Activated T-cell treated with anti-CD3 and anti-CD28 coated beads, Interleukin-2, amount 50 U/mL, for 4 hours (primary cell): ENCODE measurements around the gene PCDH12. TPM values are rescaled to one million over a fixed set of nuclear protein-coding genes. Genes with fewer than 3 reads are reported as not detected.

ENCODE experiments used
- ATAC-seq, 2 donors: fragments of 200-7000 bp; cut with Tn5 transposase; one replicate each; pipeline ENCODE4 v1.10.0; 2021
- DNase-seq: peaks from one replicate; pipeline ENCODE4 v3.0.0-alpha.2; 2020
- H3K27me3 Mint-ChIP-seq: one replicate; pipeline ENCODE4 v1.8.0; 2021; ENCODE audit warnings: low read depth, mixed read lengths
- H3K36me3 Mint-ChIP-seq: one replicate; pipeline ENCODE4 v1.8.0; 2022; ENCODE audit warnings: mixed read lengths; ENCODE audit not compliant: insufficient read depth
- H3K4me1 Mint-ChIP-seq: one replicate; pipeline ENCODE4 v1.8.0; 2021; ENCODE audit warnings: low read depth, mixed read lengths
- H3K4me3 Mint-ChIP-seq: one replicate; pipeline ENCODE4 v1.8.0; 2021; ENCODE audit warnings: mild to moderate bottlenecking, moderate library complexity, mixed read lengths
- H3K9me3 Mint-ChIP-seq: one replicate; pipeline ENCODE4 v1.8.0; 2021; ENCODE audit warnings: mixed read lengths
- total RNA-seq, 3 donors: library from RNA; stranded (reverse); gene quantifications; one replicate each; pipeline ENCODE4 v1.2.1, GENCODE V29; 2021

PCDH12 gene
- total RNA-seq, 3 donors from 2014 or later: 0.13 to 0.65 (median 0.24) TPM

DNA sequence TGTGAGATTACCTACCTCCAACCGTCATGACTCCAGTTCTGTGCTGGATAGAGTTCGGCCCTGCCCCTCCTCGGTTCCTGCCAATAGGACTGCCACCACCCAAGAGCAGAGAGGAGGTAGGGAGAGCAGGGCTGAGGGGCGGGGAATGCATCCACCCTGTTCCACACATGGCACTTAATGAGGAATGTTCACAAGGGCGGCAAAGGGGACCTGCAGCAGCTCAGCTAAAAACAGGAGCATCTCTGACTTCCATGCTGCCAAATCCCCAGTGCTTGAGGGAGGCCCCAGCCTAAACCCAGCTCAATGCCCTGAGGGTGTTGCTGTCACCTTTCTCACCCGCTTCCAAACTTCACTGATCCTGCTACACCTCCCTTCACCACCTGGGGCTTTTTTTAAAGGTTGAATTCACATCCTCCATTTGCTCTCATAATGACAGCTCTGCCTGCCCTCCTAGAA lies 42.1 kb downstream of the PCDH12 start:
- ATAC-seq (no peak), DNase-seq (no peak)
- Mint-ChIP-seq H3K9me3 (no peaks in the 10 kb centered on the region), H3K4me1 (peaks cover 11% of the 10 kb centered on the region), H3K27me3 (peaks cover 40% of the 10 kb centered on the region), H3K36me3 (no peaks in the 10 kb centered on the region), H3K4me3 (no peak overlapping the region)

DNA sequence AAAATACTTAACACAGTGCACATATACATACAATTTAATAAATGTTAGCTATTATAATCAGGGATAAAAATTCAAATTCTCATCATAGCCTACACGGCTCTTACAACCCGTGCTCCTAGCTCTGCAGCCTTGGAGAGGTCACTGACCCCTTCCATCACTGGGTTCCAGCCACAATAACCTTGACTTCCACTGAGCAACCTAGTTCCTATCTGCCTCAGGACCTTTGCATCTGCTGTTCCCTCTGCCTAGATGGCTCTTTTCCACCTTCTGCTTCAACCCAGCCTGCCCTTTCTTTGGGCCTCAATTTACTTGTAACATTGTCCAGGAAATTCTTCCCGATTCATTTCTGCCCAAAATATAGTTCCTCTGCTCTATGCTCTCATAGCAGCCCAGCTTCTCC lies 43.2 kb downstream of the PCDH12 start:
- H3K36me3 Mint-ChIP-seq: no peaks in the 10 kb centered on the region
- peaks cover 40% of the 10 kb centered on the region for H3K27me3 Mint-ChIP-seq
- peaks cover 11% of the 10 kb centered on the region for H3K4me1 Mint-ChIP-seq
- H3K9me3 Mint-ChIP-seq: no peaks in the 10 kb centered on the region
- H3K4me3 Mint-ChIP-seq: peak overlapping the region; percentile 27
- ATAC-seq (no peak), DNase-seq (no peak)

DNA sequence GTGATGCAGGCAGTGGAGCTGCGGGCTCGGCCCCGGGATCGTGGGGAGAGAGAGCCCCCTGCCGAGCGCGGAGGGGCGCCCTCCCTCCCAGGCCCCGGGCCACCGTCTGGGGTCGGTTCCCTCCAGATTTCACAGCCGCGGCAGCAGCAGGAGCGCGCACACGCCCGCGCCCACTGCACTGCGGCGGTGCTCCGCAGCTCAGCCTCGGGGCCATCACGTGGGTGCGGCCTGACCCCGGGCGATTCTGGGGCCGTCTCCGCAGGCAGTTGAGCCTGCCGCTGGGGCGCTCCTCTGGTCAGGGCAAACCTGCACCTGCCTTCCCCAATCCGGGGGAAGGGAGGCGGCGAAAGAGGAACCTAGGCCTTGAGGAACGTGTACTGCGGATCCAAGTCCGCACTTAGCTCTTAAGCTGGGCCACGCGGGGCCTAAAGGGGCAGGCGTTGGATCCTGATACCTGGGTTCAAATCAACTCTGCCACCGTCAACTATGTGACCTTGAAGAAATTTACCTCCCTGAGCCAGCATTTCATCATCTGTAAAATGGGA lies 43.7 kb downstream of the PCDH12 start:
- H3K4me3 Mint-ChIP-seq: no peak overlapping the region
- peak; percentile 76 to 85 for ATAC-seq
- no peaks in the 10 kb centered on the region for H3K36me3 Mint-ChIP-seq
- no peak for DNase-seq
- peaks cover 40% of the 10 kb centered on the region for H3K27me3 Mint-ChIP-seq
- H3K9me3 Mint-ChIP-seq: no peaks in the 10 kb centered on the region
- H3K4me1 Mint-ChIP-seq: peaks cover 11% of the 10 kb centered on the region

DNA sequence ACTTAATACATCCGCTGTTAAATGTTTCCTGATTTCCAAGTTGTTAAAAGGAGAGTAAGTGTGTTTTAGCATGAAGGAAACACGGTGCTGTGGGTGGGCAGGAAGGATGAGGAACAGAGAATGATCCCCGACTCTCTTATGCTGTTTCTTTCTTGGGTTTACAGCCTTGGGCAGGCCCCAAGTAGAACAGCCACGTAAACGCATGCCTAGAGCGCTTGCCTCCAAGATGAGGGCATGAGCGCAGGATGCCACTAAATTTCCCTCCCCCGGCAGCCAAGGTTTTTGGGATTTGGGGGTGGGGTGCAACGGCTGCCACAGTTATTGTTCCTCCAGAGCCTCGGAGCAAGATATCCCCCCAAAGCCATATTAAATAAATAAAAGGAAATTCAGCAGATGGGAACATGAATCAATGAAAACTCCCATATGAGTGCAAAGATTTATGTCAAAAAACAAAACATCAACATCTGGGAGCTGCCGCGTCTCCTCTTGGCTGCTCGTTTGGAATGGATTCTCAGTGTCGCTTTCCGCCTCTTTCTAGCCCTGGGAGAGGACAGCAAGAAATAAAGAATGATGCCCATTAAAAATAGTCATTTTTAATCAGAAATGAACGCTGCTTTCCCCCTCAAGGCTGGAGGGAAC lies 44.3 kb downstream of the PCDH12 start:
- Mint-ChIP-seq H3K4me3 (peak overlapping the region; percentile 13), H3K27me3 (peaks cover 40% of the 10 kb centered on the region), H3K9me3 (no peaks in the 10 kb centered on the region), H3K36me3 (no peaks in the 10 kb centered on the region), H3K4me1 (peaks cover 11% of the 10 kb centered on the region)
- DNase-seq (no peak), ATAC-seq (no peak)

DNA sequence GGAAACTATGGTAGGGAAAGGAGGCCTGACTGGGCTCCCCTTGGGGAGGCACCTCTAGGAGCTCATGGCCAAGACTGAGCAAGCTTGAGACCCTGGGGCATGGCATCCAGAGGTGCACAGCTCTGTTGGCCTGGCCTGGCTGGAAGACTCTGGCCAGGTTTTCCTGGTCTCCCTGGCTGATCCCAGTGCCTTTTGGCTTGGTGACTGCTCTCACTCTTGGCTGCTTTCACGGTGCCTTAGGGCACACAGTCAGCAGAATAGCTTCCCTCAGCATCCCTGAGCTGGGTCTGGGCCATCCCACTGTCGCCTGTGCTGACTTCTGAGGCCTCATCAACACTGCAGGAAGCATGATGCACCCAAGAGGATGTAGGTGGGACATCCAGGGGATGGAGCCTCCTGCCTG lies 47.7 kb downstream of the PCDH12 start:
- Mint-ChIP-seq H3K9me3 (no peaks in the 10 kb centered on the region), H3K4me3 (no peak overlapping the region), H3K4me1 (peaks cover 11% of the 10 kb centered on the region), H3K27me3 (peaks cover 28% of the 10 kb centered on the region), H3K36me3 (no peaks in the 10 kb centered on the region)
- no peak for DNase-seq
- no peak for ATAC-seq

DNA sequence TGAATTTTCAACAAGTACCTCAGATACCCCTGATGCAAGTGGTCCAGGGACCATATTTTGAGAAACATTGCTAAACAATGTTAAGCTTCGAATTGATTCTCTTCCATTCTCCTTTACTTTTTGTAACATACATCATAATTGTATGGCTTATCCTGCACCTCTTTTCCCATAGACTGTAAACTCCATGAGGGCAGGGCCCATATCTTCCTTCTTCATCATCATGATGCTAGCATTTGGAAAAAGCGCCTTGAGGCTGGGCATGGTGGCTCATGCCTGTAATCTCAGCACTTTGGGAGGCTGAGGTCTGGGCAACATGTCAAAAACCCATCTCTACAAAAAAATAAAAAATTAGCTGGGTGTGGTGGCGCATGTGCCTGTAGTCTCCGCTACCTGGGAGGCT lies 48.8 kb downstream of the PCDH12 start:
- no peak overlapping the region for H3K4me3 Mint-ChIP-seq
- DNase-seq (no peak), ATAC-seq (no peak)
- no peaks in the 10 kb centered on the region for H3K36me3 Mint-ChIP-seq
- H3K4me1 Mint-ChIP-seq: peaks cover 7% of the 10 kb centered on the region
- H3K9me3 Mint-ChIP-seq: no peaks in the 10 kb centered on the region
- peaks cover 23% of the 10 kb centered on the region for H3K27me3 Mint-ChIP-seq

DNA sequence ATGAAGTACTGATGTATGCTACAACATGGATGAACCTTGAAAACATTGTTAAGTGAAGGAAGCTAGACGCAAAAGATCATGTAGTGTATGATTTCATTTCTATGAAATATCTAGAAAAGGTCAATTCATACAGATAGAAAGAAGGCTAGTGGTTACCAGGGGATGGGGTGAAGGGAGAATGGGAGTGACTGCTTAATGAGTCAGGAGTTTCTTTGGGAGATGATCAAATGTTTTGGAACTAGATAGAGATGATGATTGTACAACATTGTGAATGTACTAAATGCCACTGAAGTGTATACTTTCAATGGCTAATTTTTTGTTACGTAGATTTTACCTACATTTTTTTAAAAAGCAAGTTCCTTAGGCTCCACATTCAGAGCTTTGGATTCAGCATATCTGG lies 49.2 kb downstream of the PCDH12 start:
- no peak for DNase-seq
- ATAC-seq: no peak
- H3K4me1 Mint-ChIP-seq: peaks cover 7% of the 10 kb centered on the region
- peaks cover 21% of the 10 kb centered on the region for H3K27me3 Mint-ChIP-seq
- no peaks in the 10 kb centered on the region for H3K9me3 Mint-ChIP-seq
- H3K36me3 Mint-ChIP-seq: no peaks in the 10 kb centered on the region
- H3K4me3 Mint-ChIP-seq: no peak overlapping the region

DNA sequence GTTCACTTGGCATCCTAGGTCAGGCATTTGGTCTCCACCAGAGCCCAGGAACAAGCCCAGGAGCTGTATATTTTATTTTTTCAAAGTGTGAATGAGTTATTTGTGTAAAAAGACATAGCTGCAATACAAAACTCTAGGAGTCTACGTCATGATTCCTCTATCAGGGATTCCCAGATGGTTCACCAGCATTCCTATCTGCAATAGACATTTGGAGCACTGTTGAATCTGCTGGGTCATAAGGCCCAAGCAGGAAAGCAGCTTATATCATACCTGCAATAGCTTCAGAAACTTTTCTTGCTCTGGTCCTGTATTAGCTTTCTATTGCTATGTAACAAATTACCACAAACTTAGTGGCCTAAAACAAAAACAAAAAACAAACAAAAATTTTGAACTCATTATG lies 51.0 kb downstream of the PCDH12 start:
- Mint-ChIP-seq H3K27me3 (peaks cover 5% of the 10 kb centered on the region), H3K4me3 (no peak overlapping the region), H3K36me3 (no peaks in the 10 kb centered on the region), H3K4me1 (no peaks in the 10 kb centered on the region), H3K9me3 (no peaks in the 10 kb centered on the region)
- no peak for ATAC-seq
- no peak for DNase-seq

DNA sequence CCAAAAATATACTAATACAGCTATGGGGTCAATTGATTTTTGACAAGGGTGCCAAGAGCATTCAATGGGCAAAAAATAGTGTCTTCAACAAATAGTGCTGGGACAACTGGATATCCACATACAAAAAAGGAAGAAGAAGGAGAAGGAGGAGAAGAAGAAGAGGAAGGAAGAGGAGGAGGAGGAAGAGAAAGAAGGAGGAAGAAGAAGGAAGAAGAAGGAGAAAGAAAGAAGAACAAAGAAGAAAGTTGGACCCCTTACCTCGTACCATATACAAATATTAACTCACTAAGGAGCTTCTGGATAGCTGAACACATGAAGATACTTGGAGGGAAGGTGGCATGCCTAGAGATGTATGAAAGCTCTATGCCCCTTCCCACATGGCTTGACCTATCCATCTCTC lies 51.5 kb downstream of the PCDH12 start:
- no peaks in the 10 kb centered on the region for H3K36me3 Mint-ChIP-seq
- no peak for ATAC-seq
- H3K4me3 Mint-ChIP-seq: no peak overlapping the region
- no peaks in the 10 kb centered on the region for H3K9me3 Mint-ChIP-seq
- H3K27me3 Mint-ChIP-seq: peaks cover 6% of the 10 kb centered on the region
- DNase-seq: no peak
- H3K4me1 Mint-ChIP-seq: no peaks in the 10 kb centered on the region

DNA sequence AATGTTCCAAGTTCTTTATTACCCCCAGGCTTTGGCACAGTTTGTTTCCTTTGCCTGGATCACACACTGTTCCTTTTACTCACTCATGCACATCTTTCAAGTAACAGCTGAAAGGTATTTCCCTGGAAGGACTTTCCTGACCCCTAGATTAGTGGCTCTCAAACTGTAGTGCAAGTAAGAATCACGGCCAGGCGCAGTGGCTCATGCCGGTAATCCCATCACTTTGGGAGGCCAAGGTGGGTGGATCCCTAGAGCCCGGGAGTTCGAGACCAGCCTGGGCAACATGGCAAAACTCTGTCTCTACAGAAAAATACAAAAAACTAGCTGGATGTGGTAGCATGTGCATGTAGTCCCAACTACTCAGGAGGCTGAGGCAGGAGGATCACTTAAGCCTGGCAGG lies 53.5 kb downstream of the PCDH12 start:
- DNase-seq (no peak), ATAC-seq (no peak)
- Mint-ChIP-seq H3K4me3 (no peak overlapping the region), H3K27me3 (peaks cover 9% of the 10 kb centered on the region), H3K9me3 (no peaks in the 10 kb centered on the region), H3K36me3 (no peaks in the 10 kb centered on the region), H3K4me1 (no peaks in the 10 kb centered on the region)

DNA sequence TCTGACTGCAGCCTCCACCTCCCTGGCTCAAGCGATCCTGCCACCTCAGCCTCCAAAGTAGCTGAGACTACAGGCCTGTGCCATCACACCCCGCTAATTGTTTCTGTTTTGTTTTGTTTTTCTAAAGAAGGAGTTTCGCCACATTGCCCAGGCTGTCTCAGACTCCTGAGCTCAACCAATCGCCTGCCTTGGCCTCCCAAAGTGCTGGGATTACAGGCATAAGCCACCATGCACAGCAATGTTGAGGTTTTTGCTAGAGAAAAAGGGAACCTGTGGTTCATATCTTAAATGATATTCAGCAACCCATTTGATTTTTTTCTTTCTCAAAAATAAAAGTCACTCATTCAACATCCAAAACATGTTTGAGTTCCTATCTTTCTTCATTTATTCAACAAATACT lies 54.7 kb downstream of the PCDH12 start:
- no peak for DNase-seq
- no peaks in the 10 kb centered on the region for H3K36me3 Mint-ChIP-seq
- H3K9me3 Mint-ChIP-seq: no peaks in the 10 kb centered on the region
- ATAC-seq: no peak
- H3K4me1 Mint-ChIP-seq: no peaks in the 10 kb centered on the region
- no peak overlapping the region for H3K4me3 Mint-ChIP-seq
- peaks cover 9% of the 10 kb centered on the region for H3K27me3 Mint-ChIP-seq

DNA sequence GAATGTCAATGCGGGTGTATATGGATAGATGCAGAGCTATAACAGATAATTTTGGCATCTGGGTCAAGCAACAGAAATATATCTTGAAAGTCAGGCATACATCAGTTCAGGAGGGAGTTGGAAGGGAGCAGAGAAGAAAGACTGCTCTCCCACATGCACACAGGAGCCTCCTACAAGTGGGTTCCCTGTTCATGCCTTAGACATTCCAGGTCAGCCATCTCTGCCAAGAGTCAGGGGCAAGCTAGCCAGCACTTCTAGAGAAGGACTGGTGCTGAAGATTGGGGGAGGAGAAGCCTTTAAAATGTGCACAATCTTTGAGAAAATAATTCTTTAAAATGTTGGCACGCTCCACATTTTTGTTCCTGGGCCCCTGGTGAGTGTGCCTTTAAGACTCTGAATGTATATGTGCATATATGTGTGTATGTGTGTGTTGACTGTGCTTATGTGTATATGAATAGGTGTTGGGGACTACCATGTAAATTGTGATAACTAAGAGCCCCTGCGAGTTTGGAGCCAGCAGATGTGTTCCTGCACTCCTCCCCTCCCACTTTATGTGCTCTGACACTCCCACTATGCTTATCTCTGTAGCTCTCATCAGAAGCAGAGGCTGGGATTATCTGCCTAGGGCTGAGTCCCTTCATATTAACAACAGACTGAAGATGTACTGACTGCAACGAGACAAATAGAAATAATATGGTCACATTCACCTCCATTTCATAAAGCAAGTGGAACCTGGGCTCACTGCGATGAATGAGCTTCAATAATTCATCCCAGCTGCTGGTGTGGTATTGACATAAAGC lies 55.8 kb downstream of the PCDH12 start:
- H3K9me3 Mint-ChIP-seq: no peaks in the 10 kb centered on the region
- DNase-seq: no peak
- no peak overlapping the region for H3K4me3 Mint-ChIP-seq
- peaks cover 9% of the 10 kb centered on the region for H3K27me3 Mint-ChIP-seq
- ATAC-seq: no peak
- H3K4me1 Mint-ChIP-seq: no peaks in the 10 kb centered on the region
- H3K36me3 Mint-ChIP-seq: no peaks in the 10 kb centered on the region

DNA sequence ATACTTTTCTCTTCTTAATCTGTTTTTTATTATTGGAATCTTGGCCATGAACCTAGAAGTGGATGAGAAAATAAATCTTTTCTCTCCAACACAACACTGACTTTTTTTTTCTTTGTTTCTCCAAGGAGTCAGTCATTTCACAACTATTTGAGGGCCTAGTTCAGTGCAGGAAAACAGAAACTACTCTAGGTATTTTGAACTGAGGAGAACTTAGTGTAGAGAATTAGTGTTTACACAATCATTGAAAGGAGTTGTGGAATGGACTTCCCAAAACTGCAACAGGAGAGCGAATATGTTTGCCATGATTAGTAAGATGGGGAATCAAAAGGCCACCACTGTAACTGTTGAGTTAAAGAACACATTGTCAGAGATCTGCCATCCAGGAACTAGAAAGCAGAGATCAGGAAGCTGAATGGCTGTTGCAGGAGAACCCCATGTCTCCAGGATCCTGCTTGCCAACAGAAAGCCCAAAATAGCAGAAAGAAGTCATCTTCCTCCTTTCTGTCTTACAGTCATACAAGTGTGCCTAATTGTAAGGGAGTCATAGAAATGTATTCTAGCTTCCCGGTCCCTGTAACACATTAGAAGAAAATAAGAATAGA lies 59.5 kb downstream of the PCDH12 start:
- Mint-ChIP-seq H3K27me3 (peaks cover 13% of the 10 kb centered on the region), H3K4me1 (no peaks in the 10 kb centered on the region), H3K9me3 (no peaks in the 10 kb centered on the region), H3K4me3 (no peak overlapping the region), H3K36me3 (no peaks in the 10 kb centered on the region)
- ATAC-seq: no peak
- DNase-seq: no peak

DNA sequence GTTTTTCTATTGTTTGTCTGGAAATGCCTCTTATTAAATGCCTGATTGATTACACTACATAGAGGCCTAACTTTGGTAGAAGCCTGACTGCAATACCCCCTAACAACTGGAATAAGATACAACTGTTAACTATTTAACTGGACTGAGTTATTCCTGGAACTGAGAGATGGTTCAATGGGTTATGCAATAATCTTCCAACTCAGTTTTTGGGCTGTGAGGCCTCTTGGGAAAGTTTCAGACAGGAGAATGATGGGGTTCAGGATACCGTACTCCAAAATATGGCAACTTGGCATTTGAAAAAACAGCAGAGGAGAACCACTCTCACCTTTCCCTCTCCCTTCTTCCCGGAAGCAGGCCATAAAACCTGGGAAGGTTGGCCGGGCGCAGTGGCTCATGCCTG lies 60.6 kb downstream of the PCDH12 start:
- ATAC-seq (no peak), DNase-seq (no peak)
- Mint-ChIP-seq H3K9me3 (no peaks in the 10 kb centered on the region), H3K27me3 (peaks cover 14% of the 10 kb centered on the region), H3K36me3 (no peaks in the 10 kb centered on the region), H3K4me3 (no peak overlapping the region), H3K4me1 (no peaks in the 10 kb centered on the region)
